Left hindlimb (tissue), 1 donor: ENCODE measurements around the gene DCDC2C.

Experiments used
- DNase-seq: peaks from one replicate; pipeline ENCODE4 v3.0.0-alpha.2; 2018

The DCDC2C gene

GRCh38 chr2:3747032-3747654 lies 43.8 kb downstream of the DCDC2C start:
- DNase-seq = no peak

GRCh38 chr2:3747826-3748225 lies 44.5 kb downstream of the DCDC2C start:
- no peak for DNase-seq

GRCh38 chr2:3749201-3749600 lies 45.8 kb downstream of the DCDC2C start:
- DNase-seq = no peak

DNA sequence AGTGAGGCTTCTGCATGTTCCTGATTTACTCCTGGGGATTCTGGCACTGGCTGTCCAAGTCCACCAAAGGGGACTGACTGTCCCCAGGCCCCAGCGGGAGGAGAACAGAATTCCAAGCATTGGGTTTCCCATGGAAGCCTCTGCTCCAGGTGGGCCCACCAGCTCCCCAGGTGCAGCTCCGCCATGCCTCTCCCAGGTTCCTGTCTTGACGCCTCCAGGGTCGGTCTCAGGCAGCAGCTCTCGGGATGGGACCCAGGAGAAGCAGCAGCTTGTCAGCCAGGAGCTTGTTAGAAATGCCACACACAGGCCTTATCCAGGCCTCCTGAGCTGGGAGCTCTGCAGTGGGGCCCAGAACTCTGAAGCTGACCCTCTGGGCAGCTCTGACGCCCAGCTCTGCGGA lies 47.9 kb downstream of the DCDC2C start:
- DNase-seq = no peak

DNA sequence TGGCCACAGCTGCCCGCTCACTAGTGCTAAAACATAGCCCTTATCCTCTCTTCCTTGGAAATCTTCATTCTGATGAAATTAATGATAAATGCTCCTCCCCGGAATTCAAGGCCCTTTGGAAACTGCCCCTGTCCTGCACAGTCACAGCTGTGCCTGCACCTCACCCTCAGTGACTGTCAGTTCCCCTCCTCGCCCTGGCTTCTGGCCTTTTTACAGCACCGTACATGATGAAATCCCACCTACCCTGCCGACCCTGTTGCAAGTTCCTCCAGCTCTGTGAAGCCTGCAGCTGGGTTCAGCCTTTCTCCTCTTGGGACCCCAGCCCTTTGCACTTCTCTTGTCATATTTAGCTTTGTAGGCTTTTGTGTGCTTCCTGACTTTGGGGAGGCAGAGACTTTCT lies 48.4 kb downstream of the DCDC2C start:
- DNase-seq = no peak

DNA sequence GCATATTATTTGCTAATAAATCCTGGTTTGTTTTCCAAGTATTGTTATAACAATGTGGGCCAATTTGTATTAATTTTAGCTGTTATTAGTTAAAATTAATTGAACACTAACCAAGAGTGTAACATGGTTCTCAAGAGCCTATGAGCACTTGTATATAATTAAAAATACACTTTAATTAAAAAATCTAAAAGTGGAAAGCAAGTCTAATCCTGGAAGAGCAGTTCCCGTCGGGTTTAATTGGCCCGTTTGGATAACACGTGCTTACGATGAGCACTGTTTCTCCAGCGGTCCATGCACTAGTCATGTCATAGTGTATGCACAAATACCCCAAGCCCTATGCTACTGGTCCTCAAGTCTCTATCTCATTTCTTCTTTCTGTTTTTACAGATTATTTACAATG lies 49.0 kb downstream of the DCDC2C start:
- no peak for DNase-seq

- no peak for DNase-seq
These were observed 50.2 kb downstream of the DCDC2C start for GRCh38 chr2:3753561-3753960.

DNA sequence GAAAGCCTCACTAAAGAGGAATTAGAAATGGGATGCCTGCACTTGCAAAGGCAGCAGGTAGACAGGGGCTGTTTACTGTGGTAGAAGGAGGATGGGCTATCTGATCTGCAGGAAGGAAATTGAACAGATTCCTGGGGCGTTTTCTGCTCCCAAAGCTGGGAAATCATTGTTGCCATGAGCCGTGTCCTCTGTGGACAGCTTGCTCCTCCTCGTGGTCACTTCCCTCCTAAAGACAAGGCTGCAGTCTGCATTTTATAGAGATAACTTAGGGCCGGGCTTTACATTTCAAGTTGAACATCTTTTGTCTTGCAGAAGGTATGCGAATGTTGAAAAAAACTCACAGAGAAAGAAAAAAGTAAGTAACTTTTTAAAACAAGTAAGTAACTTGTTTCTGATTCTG lies 50.9 kb downstream of the DCDC2C start:
- no peak for DNase-seq

- DNase-seq = no peak
These were observed 51.4 kb downstream of the DCDC2C start for GRCh38 chr2:3754795-3755194.

GRCh38 chr2:3755277-3755676 lies 51.9 kb downstream of the DCDC2C start:
- DNase-seq = no peak

- no peak for DNase-seq
These were observed 52.9 kb downstream of the DCDC2C start for GRCh38 chr2:3756306-3756705.

GRCh38 chr2:3758906-3759305 lies 55.5 kb downstream of the DCDC2C start:
- no peak for DNase-seq

GRCh38 chr2:3759331-3759730 lies 56.0 kb downstream of the DCDC2C start:
- DNase-seq = no peak

DNA sequence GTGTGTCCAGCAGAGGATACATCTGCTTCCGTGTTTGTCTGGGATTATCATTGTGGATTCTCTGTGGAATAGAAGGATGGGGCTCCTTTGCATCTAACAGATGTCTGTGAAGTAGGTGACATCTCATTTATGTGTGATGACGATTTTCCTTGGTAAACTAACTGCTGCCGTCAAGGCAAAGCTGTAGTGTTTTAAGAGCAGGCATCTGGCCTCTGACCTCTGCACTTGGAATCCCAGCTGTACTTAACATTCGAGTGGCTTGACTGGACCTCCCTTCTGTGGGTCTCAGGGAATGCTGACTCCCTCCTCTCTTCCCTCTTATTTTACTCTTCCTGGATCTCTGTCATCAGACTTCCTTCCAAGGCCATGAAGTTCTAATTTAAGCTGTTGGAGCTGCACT lies 56.4 kb downstream of the DCDC2C start:
- no peak for DNase-seq

DNA sequence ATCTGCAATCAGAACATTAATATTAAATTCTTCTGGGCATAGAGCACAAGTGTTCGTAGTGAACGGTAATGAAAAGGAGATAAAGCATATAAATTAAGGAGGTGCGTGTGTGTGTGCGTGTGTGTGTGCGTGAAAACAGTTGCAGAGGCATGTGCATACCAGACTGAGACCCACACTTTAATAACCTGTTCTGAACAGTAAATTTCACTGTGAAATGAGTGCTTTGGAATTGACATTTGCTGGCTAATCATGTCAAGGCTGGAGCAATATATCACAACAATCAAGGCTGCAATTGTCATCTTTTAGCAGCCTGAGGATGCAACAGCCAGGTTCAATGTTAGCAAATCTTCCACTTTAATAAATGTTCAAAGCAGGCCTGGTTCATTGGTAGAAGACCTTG lies 57.9 kb downstream of the DCDC2C start:
- no peak for DNase-seq

- no peak for DNase-seq
These were observed 59.5 kb downstream of the DCDC2C start for GRCh38 chr2:3762771-3763447.

DNA sequence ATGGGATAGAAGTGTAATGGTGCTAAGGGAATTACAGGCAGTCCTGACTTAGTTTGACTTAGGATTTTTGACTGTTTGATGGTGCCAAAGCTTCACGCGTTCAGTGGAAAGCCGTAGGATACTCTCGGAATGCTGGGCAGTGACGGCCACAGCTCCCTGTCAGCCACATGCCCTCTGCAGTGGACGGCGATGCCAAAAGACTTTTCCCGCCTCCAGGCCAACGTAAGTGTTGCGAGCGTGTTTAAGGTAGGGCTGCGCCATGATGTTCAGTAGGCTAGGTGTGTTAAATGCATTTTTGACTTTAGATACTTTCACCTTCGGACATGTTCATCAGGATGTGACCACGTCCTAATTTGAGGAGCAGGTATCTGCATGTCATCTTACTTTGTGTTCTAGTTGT lies 63.4 kb downstream of the DCDC2C start:
- DNase-seq = no peak

- no peak for DNase-seq
These were observed 65.8 kb downstream of the DCDC2C start for GRCh38 chr2:3768960-3769765.

DNA sequence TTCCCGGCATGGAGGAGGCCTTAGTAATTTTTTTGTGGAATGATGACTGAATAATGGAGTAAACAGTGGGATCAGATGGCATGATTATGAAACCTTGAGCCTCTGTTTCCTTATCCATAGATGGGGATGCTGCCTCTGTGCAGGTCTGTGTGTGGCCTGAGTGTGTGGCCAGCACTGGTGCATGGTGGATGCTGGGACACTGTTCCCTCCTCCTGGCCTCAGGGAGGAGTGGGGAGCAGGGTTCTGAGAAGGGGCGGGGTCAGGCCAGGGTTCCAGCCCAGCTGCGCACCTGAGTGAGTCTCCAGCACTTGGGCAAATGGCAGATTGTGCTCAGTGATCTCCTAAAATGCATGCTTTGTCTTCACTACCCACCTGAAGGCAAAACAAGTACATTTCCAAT lies 66.4 kb downstream of the DCDC2C start:
- no peak for DNase-seq

DNA sequence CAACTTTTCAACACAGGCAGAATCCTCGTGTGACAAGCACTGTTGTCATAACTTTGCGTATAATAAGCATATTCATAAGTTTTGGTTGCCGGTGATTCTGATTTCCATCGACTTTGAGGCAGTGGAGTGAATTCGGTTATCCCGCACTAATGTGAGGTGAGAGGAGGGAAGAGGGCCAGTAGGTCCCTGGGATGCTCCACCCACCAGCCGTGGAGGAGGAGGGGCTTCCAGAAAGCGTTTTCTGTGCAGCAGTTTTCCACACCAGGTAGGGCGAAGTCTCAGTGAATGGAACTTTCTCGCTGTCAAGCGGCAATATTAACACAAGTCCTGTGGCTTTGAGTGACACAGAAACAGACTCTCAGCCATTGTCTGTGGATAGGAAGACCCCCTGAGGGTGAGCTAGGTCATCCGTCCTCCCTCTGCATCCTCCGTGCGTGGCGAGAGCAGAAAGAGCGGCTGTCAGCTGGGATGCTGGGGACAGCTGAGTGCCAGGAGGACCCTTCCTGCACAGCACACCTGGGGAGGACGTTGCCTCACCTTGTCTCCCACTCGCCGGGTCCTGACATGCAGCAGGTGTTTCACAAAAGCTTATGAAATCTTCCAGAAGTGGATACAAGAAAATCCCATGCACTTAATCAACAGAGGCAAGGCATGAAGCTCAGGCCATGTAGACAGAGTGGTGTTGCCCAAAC lies 67.5 kb downstream of the DCDC2C start:
- no peak for DNase-seq

GRCh38 chr2:3771576-3771975 lies 68.2 kb downstream of the DCDC2C start:
- DNase-seq = no peak

DNA sequence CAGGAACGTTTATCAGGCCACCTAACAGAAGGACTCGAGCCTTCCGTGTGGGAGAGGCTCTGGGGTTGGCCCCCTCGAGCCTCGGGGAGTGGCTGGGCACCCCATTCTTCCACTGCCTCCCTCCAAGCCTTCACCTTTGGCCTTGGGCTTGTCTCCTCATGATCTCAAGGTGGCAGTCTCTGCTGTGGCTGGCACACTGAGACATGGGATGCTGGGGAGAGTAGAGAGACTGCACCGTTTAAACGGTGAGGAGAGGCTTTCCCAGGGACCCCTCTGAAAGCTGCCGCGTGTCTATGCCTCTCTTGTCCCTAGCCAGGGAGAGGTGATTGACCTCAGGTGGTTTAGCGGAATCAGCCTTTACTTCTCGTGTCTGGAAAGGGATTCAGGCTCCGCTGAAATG lies 71.0 kb downstream of the DCDC2C start:
- DNase-seq = no peak

DNA sequence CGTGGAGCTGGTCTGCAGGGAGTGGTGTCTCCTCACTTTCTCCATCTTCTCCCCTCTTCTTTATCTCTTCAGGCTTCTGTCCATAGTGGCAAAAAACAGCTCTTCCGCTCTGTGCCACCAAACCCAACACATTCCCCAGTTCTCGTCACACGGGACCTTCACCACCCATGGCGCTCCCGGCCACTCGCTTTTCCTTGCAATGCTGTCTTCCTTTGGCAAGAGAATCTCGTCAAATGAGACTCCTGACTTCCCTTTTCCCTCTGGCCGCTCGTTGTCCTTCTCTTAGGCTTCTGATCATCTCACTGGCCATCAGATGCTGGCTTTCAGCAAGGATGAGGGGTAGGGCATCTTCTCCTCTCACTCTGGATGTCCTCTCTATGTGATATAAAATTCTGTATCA lies 72.9 kb downstream of the DCDC2C start:
- no peak for DNase-seq

DNA sequence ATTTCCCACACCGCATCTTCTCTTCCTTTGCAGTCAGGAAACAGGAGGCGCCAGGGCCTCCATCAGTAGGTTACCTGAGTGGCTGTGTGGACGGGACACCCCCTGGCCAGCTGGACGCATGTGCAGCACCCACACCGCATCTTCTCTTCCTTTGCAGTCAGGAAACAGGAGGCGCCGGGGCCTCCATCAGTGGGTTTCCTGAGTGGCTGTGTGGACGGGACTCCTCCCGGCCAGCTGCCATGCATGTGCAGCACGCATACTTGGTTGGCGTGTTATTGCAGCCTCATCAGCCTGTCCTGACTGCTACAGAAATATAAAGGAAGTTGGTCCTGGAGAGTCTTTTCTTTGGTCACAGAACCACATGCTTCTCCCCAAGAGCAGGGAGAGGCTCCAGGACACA lies 74.6 kb downstream of the DCDC2C start:
- DNase-seq = no peak
